Fibroblast of lung (primary cell): ENCODE results near the gene HMOX2. TPM values are rescaled to one million over a fixed set of nuclear protein-coding genes. Genes with fewer than 3 reads are reported as not detected.

Source experiments
- DNase-seq, 2 donors: peaks; one replicate each; pipeline versions ENCODE4 v3.0.0 to v3.0.0-alpha.2; 2010; ENCODE audit warnings: low read depth in 2 of 2
- H2AFZ ChIP-seq: 2 replicates; pipeline ENCODE4 v1.5.1; 2012; ENCODE audit warnings: low read length, control low read depth, inconsistent platforms
- H3K27ac ChIP-seq: 2 replicates; pipeline ENCODE4 v1.5.1; 2011; ENCODE audit warnings: low read length, control low read depth; ENCODE audit not compliant: insufficient read depth
- H3K27me3 ChIP-seq: 2 replicates; pipeline ENCODE4 v1.5.1; 2011; ENCODE audit warnings: mild to moderate bottlenecking, low read length; ENCODE audit not compliant: control insufficient read depth, insufficient read depth
- H3K36me3 ChIP-seq: 2 replicates; pipeline ENCODE4 v1.5.1; 2011; ENCODE audit warnings: low read length; ENCODE audit not compliant: control insufficient read depth, insufficient read depth
- H3K4me1 ChIP-seq: 2 replicates; pipeline ENCODE4 v1.5.1; 2011; ENCODE audit warnings: low read length; ENCODE audit not compliant: control insufficient read depth, insufficient read depth; ENCODE audit errors: extremely low read depth
- H3K4me2 ChIP-seq: 2 replicates; pipeline ENCODE4 v1.5.1; 2011; ENCODE audit warnings: low read length, control low read depth; ENCODE audit not compliant: insufficient read depth; ENCODE audit errors: extremely low read depth
- H3K4me3 ChIP-seq, 4 experiments: fragments of 200-600 bp in 1 of 4; sonication (generic) in 1 of 4; replicated peaks in 1 of 4; 2 replicates each; pipeline ENCODE4 v1.5.1; 2011 to 2016; ENCODE audit warnings: low read length in 4 of 4, low read depth in 3 of 4, mild to moderate bottlenecking in 3 of 4, control low read depth in 2 of 4, inconsistent platforms in 1 of 4, mixed read lengths in 1 of 4; ENCODE audit not compliant: insufficient read depth in 1 of 4; ENCODE audit errors: control extremely low read depth in 1 of 4
- H3K79me2 ChIP-seq: 2 replicates; pipeline ENCODE4 v1.5.1; 2012; ENCODE audit warnings: mild to moderate bottlenecking, low read length, inconsistent platforms; ENCODE audit not compliant: control insufficient read depth, insufficient read depth
- H3K9ac ChIP-seq: 2 replicates; pipeline ENCODE4 v1.5.1; 2011; ENCODE audit warnings: mild to moderate bottlenecking, low read length, control low read depth; ENCODE audit not compliant: insufficient read depth
- H3K9me3 ChIP-seq: 2 replicates; pipeline ENCODE4 v1.5.1; 2012; ENCODE audit warnings: low read depth, low read length; ENCODE audit not compliant: control insufficient read depth, insufficient read depth
- H4K20me1 ChIP-seq: 2 replicates; pipeline ENCODE4 v1.5.1; 2011; ENCODE audit warnings: low read length; ENCODE audit not compliant: control insufficient read depth, insufficient read depth; ENCODE audit errors: extremely low read depth
- CTCF ChIP-seq, 2 donors: IDR thresholded peaks in 1 of 2; conservative IDR thresholded peaks in 1 of 2; 1 replicate in 1 of 2; 2 replicates in 1 of 2; pipeline ENCODE4 v1.5.1; 2011 to 2012; ENCODE audit warnings: low read length in 2 of 2, control low read depth in 1 of 2, inconsistent platforms in 1 of 2, low read depth in 1 of 2, mild to moderate bottlenecking in 1 of 2
- EZH2 ChIP-seq: IDR thresholded peaks from 2 replicates; pipeline ENCODE4 v1.5.1; 2012; ENCODE audit warnings: low read length, control low read depth, mild to moderate bottlenecking; ENCODE audit errors: missing control alignments
- polyA plus RNA-seq, 2 donors: library from polyadenylated mRNA; depleted of rRNA in 1 of 2; stranded (reverse) in 1 of 2; unstranded in 1 of 2; fragments of >200 nt; gene quantifications; 2 replicates each; pipeline ENCODE4 v1.2.1, GENCODE V29; 2011 to 2012; ENCODE audit warnings: missing spikeins in 1 of 2
- total RNA-seq: library from RNA; depleted of rRNA; stranded (reverse); fragments of >200 nt; gene quantifications from 2 replicates; pipeline ENCODE4 v1.2.1, GENCODE V29; 2014

HMOX2 gene
- total and polyA plus RNA-seq, 2 donors (not counting 1 experiment from before 2014, with no cell fraction given) = 40.0 to 45.7 TPM

GRCh38 chr16:4486126-4486893, 10.1 kb downstream of the HMOX2 start:
- H3K4me2 ChIP-seq = no peak overlapping the region
- no peak for TF ChIP-seq EZH2
- TF ChIP-seq CTCF (conservative IDR thresholded peaks at IDR 0.05 in 1 of 2, IDR thresholded peaks at IDR 0.05 in 1 of 2; ENCODE audit: low read depth in 1 of 2, low read length in 2 of 2) = no peak
- H4K20me1 ChIP-seq = no peaks in the 10 kb centered on the region
- no peak overlapping the region for H2AFZ ChIP-seq
- no peaks in the 10 kb centered on the region for H3K27me3 ChIP-seq
- H3K79me2 ChIP-seq = peaks cover 21% of the 10 kb centered on the region
- no peak overlapping the region for H3K9ac ChIP-seq
- H3K4me1 ChIP-seq = peaks cover 15% of the 10 kb centered on the region
- H3K4me3 ChIP-seq = no peak overlapping the region
- no peak overlapping the region for H3K27ac ChIP-seq
- no peak for DNase-seq
- H3K9me3 ChIP-seq = no peaks in the 10 kb centered on the region
- no peaks in the 10 kb centered on the region for H3K36me3 ChIP-seq

- Histone ChIP-seq H3K9ac (no peak overlapping the region), H3K9me3 (no peaks in the 10 kb centered on the region), H3K27ac (peak overlapping the region; percentile 26), H3K79me2 (peaks cover 16% of the 10 kb centered on the region), H3K4me1 (peaks cover 15% of the 10 kb centered on the region), H4K20me1 (no peaks in the 10 kb centered on the region), H3K4me3 (no peak overlapping the region), H3K36me3 (no peaks in the 10 kb centered on the region), H3K4me2 (no peak overlapping the region), H2AFZ (no peak overlapping the region), H3K27me3 (no peaks in the 10 kb centered on the region)
- DNase-seq = peak; percentile 45 to 80
- TF ChIP-seq EZH2 (no peak), CTCF (conservative IDR thresholded peaks at IDR 0.05 in 1 of 2, IDR thresholded peaks at IDR 0.05 in 1 of 2; ENCODE audit: low read depth in 1 of 2, low read length in 2 of 2) (no peak)
Observed at GRCh38 chr16:4487955-4488498, 11.8 kb downstream of the HMOX2 start.

GRCh38 chr16:4488499-4488967, 12.3 kb downstream of the HMOX2 start:
- H3K9me3 ChIP-seq = no peaks in the 10 kb centered on the region
- peak in 1 of 2 donors; percentile 37 for DNase-seq
- H3K9ac ChIP-seq = no peak overlapping the region
- TF ChIP-seq CTCF (conservative IDR thresholded peaks at IDR 0.05 in 1 of 2, IDR thresholded peaks at IDR 0.05 in 1 of 2; ENCODE audit: low read depth in 1 of 2, low read length in 2 of 2) (no peak), EZH2 (no peak)
- peaks cover 15% of the 10 kb centered on the region for H3K4me1 ChIP-seq
- no peak overlapping the region for H2AFZ ChIP-seq
- H3K27ac ChIP-seq = peak overlapping the region; percentile 26
- no peaks in the 10 kb centered on the region for H3K36me3 ChIP-seq
- H3K4me3 ChIP-seq = no peak overlapping the region
- H3K4me2 ChIP-seq = peak overlapping the region; percentile 15
- H3K27me3 ChIP-seq = no peaks in the 10 kb centered on the region
- H3K79me2 ChIP-seq = peaks cover 18% of the 10 kb centered on the region
- no peaks in the 10 kb centered on the region for H4K20me1 ChIP-seq
